Lung (tissue), 12 donors: Measurements from ENCODE around the gene NOXA1. TPM values are rescaled to one million over a fixed set of nuclear protein-coding genes. Genes with fewer than 3 reads are reported as not detected.
"Not testable (repeated sequence)": the region's sequence is repeated elsewhere in the genome, so short reads cannot be mapped to it uniquely, and the experiment has no call there.

Source experiments
- ATAC-seq: fragments of 200-7000 bp; cut with Tn5 transposase; one replicate; pipeline ENCODE4 v1.9.1; 2020; ENCODE audit warnings: moderate number of reproducible peaks; ENCODE audit not compliant: insufficient read depth, low FRiP score
- DNase-seq, 3 donors: peaks; one replicate each; pipeline ENCODE4 v3.0.0-alpha.2; 2013 to 2017
- H3K27ac ChIP-seq, 2 donors: one replicate each; pipeline ENCODE4 v1.5.1; 2013; ENCODE audit warnings: mild to moderate bottlenecking in 2 of 2, moderate library complexity in 2 of 2, control low read depth in 1 of 2, inconsistent platforms in 1 of 2, low read depth in 1 of 2, low read length in 1 of 2
- H3K27me3 ChIP-seq, 3 donors: one replicate each; pipeline ENCODE4 v1.5.1; 2013; ENCODE audit warnings: low read length in 2 of 3; ENCODE audit not compliant: control insufficient read depth in 3 of 3, insufficient read depth in 3 of 3
- H3K36me3 ChIP-seq, 4 donors: one replicate each; pipeline ENCODE4 v1.5.1; 2013; ENCODE audit warnings: low read length in 4 of 4, mild to moderate bottlenecking in 1 of 4, moderate library complexity in 1 of 4; ENCODE audit not compliant: control insufficient read depth in 4 of 4, insufficient read depth in 4 of 4
- H3K4me1 ChIP-seq, 5 donors: one replicate each; pipeline ENCODE4 v1.5.1; 2013; ENCODE audit warnings: low read length in 5 of 5, mild to moderate bottlenecking in 2 of 5, moderate library complexity in 1 of 5; ENCODE audit not compliant: control insufficient read depth in 5 of 5, insufficient read depth in 5 of 5
- H3K4me3 ChIP-seq: one replicate; pipeline ENCODE4 v1.5.1; 2013; ENCODE audit warnings: mild to moderate bottlenecking, control low read depth, moderate library complexity
- H3K9ac ChIP-seq, 2 donors: one replicate each; pipeline ENCODE4 v1.5.1; 2013; ENCODE audit warnings: low read length in 2 of 2, control low read depth in 1 of 2; ENCODE audit not compliant: insufficient read depth in 1 of 2
- H3K9me3 ChIP-seq, 4 donors: one replicate each; pipeline ENCODE4 v1.5.1; 2013; ENCODE audit warnings: low read length in 3 of 4, mild to moderate bottlenecking in 1 of 4, moderate library complexity in 1 of 4; ENCODE audit not compliant: control insufficient read depth in 4 of 4, insufficient read depth in 3 of 4
- WGBS, 2 donors: extraction: QIAGEN DNeasy Blood & Tissue Kit; methylation state at CpG; one replicate each; pipeline ENCODE4 v1.1.7; 2013; 5-methylcytosine and 5-hydroxymethylcytosine counted together
- polyA plus RNA-seq, 2 donors: library from polyadenylated mRNA; stranded (reverse); fragments of 200-250 nt; gene quantifications; one replicate each; pipeline ENCODE4 v1.2.1, GENCODE V29; 2013
- total RNA-seq, 2 donors: library from RNA; depleted of rRNA in 1 of 2; stranded (reverse); fragments of >200 nt in 1 of 2; gene quantifications; one replicate each; pipeline ENCODE4 v1.2.1, GENCODE V29; 2014 to 2021
- TF ChIP-seq, protein P1 (sequence below): IDR thresholded peaks from 2 replicates; pipeline ENCODE4 v1.5.1; 2012; ENCODE audit warnings: mild to moderate bottlenecking; ENCODE audit errors: control extremely low read depth, extremely low read depth
- donor health status: control.
- donor health status: control.
- donor health status: Bipolar disorder and iron deficiency.
- donor health status: healthy.
- donor health status: DM: yes; HTN: yes; CAD: no.

Gene NOXA1
- total and polyA plus RNA-seq, 4 donors = 2.1 to 11.7 (median 6.6) TPM

DNA sequence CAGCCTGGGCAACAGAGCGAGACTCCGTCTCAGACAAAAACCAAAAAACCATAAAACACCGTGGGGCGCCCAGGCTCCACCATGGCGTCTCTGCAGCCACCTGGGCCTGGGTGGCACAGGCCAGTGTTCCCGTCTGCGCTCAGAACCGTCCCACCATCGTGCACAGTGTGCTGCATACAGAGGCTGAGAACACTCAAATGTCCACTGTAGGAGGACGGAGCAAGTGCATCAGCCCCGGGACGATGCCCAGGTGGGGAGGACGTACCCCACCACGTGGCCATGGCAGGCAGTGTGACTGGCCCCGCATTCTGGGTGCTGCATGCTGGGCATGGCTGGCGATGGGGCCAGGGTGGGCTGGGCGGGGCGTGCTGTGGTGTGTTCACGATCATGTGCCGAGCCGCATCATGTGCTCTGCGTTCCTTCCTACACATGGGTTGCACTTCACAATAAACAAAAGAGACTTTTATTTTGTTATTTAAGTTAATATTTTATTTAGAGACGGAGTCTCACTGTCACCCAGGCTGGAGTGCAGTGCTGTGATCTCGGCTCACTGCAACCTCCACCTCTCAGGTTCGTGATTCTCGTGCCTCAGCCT lies 38.0 kb upstream of the NOXA1 start:
- ATAC-seq = no peak
- no peak for DNase-seq
- peaks cover 0 to 6% (median 0%) of the 10 kb centered on the region in 4 donors for H3K36me3 ChIP-seq
- 93 to 94% methylated on average over 24 to 26 of the region's 26 CpGs for WGBS, 2 donors
- TF ChIP-seq, protein P1, sequence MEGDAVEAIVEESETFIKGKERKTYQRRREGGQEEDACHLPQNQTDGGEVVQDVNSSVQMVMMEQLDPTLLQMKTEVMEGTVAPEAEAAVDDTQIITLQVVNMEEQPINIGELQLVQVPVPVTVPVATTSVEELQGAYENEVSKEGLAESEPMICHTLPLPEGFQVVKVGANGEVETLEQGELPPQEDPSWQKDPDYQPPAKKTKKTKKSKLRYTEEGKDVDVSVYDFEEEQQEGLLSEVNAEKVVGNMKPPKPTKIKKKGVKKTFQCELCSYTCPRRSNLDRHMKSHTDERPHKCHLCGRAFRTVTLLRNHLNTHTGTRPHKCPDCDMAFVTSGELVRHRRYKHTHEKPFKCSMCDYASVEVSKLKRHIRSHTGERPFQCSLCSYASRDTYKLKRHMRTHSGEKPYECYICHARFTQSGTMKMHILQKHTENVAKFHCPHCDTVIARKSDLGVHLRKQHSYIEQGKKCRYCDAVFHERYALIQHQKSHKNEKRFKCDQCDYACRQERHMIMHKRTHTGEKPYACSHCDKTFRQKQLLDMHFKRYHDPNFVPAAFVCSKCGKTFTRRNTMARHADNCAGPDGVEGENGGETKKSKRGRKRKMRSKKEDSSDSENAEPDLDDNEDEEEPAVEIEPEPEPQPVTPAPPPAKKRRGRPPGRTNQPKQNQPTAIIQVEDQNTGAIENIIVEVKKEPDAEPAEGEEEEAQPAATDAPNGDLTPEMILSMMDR = no peak
- no peak overlapping the region for H3K4me3 ChIP-seq
- no peaks in the 10 kb centered on the region for H3K9me3 ChIP-seq
- no peaks in the 10 kb centered on the region for H3K27me3 ChIP-seq
- no peak overlapping the region for H3K9ac ChIP-seq
- H3K27ac ChIP-seq = no peak overlapping the region
- peaks cover 0 to 15% (median 6%) of the 10 kb centered on the region in 5 donors for H3K4me1 ChIP-seq

DNA sequence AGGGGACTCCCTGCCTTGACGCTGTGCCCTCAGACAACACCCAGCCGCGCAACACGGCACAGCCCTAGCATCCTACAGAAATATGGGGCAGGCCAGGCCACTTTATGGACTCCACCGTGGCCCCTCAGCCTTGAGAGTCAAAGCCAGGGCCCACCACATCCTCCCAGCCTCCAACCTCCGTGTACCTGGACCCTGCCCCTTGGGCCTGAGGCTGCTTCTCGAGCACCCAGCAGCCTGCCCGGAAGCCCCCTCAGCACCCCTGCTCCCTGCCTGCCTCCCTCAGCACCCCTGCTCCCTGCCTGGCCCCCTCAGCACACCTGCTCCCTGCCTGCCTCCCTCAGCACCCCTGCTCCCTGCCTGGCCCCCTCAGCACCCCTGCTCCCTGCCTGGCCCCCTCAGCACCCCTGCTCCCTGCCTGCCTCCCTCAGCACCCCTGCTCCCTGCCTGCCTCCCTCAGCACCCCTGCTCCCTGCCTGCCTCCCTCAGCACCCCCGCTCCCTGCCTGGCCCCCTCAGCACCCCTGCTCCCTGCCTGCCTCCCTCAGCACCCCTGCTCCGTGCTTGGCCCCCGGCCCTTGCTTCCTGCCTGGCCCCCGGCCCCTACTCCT lies 36.6 kb upstream of the NOXA1 start:
- DNase-seq, H3K9ac ChIP-seq, H3K27me3 ChIP-seq: not testable (repeated sequence)

DNA sequence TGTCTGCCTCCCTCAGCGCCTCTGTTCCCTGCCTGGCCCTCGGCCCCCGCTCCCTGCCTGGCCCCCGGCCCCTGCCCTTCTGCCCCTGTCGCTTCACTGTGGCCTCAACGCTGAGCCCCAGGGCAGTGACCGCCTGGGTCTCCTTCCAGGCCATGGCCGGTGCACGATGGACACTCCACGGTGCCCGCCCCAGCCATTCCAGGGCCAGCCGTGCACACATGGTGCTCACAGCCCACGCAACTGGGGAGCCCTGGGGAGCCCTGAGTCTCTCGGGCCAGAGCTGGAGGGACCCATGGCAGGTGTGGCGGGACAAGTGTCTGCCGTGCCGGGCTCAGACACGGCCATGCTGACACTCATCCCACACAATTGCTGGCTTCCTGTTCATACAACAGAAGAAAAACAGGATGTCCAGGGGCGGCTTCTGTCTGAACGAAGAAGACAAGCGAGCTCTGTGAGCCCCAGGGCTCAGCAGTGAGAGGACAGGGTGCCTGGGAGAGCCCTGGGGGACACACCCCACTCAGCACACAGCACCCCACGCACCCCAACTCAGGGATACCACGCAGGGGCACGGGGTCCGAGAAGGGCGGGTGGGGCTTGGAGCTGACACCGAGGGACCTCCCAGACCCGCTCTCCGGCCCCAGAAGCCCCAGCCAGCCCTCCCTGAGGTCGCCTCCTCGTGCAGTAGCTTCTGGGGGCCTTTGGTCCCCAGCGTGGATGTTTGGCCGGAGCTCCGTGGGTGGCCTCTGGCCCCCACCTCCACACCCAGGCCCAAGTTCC lies 35.9 kb upstream of the NOXA1 start:
- H3K4me1 ChIP-seq = peaks cover 0 to 15% (median 6%) of the 10 kb centered on the region in 5 donors
- no peaks in the 10 kb centered on the region for H3K27me3 ChIP-seq

More for the DNA sequence above, 36.6 kb upstream of the NOXA1 start:
- H3K4me3 ChIP-seq, H3K9me3 ChIP-seq, ATAC-seq, H3K36me3 ChIP-seq: not testable (repeated sequence)
- 73 to 79% methylated on average over 12 of the region's 12 CpGs for WGBS, 2 donors
- H3K27ac ChIP-seq = peak overlapping the region; percentile 72 to 85
- H3K4me1 ChIP-seq = peaks cover 0 to 15% (median 6%) of the 10 kb centered on the region in 5 donors

More for the DNA sequence above, 35.9 kb upstream of the NOXA1 start:
- Histone ChIP-seq H3K27ac (peak overlapping the region; percentile 72 to 85), H3K4me3 (no peak overlapping the region), H3K9me3 (no peaks in the 10 kb centered on the region), H3K36me3 (peaks cover 0 to 12% (median 0%) of the 10 kb centered on the region in 4 donors), H3K9ac (no peak overlapping the region)
- 50 to 51% methylated on average over 34 of the region's 34 CpGs for WGBS, 2 donors
- DNase-seq = peak in 1 of 3 donors; percentile 44
- TF ChIP-seq, protein P1 = no peak
- no peak for ATAC-seq
